Osteocyte (in vitro differentiated cells): Measurements from ENCODE around the gene TRIM8. TPM values are rescaled to one million over a fixed set of nuclear protein-coding genes. Genes with fewer than 3 reads are reported as not detected.

Experiments used
- DNase-seq: peaks from one replicate; pipeline ENCODE4 v3.0.0; 2021; ENCODE audit warnings: mixed read lengths; ENCODE audit not compliant: unreplicated experiment; ENCODE audit errors: extremely low spot score
- H3K27ac Mint-ChIP-seq: one replicate; pipeline ENCODE4 v1.8.0; 2021; ENCODE audit warnings: mild to moderate bottlenecking, mixed read lengths; ENCODE audit not compliant: unreplicated experiment
- H3K27me3 Mint-ChIP-seq: one replicate; pipeline ENCODE4 v1.8.0; 2021; ENCODE audit warnings: mixed read lengths; ENCODE audit not compliant: unreplicated experiment
- H3K36me3 Mint-ChIP-seq: one replicate; pipeline ENCODE4 v1.8.0; 2021; ENCODE audit warnings: mixed read lengths; ENCODE audit not compliant: unreplicated experiment
- H3K4me1 Mint-ChIP-seq: one replicate; pipeline ENCODE4 v1.8.0; 2021; ENCODE audit warnings: mixed read lengths; ENCODE audit not compliant: unreplicated experiment
- H3K4me3 Mint-ChIP-seq: one replicate; pipeline ENCODE4 v1.8.0; 2021; ENCODE audit warnings: mild to moderate bottlenecking, moderate library complexity, mixed read lengths; ENCODE audit not compliant: unreplicated experiment
- H3K9me3 Mint-ChIP-seq: one replicate; pipeline ENCODE4 v1.8.0; 2021; ENCODE audit warnings: mixed read lengths; ENCODE audit not compliant: unreplicated experiment
- total RNA-seq: library from RNA; stranded (reverse); gene quantifications from 2 replicates; pipeline ENCODE4 v1.2.1, GENCODE V29; 2021
- TF ChIP-seq, protein P1 (sequence below): fragments of 200-600 bp; sonication (generic); IDR thresholded peaks from 2 replicates; pipeline ENCODE4 v1.5.0; 2021; ENCODE audit warnings: antibody characterized with exemption, mild to moderate bottlenecking, moderate library complexity

The TRIM8 gene
- total RNA-seq, 1 donor from 2014 or later: 63.9 TPM

DNA sequence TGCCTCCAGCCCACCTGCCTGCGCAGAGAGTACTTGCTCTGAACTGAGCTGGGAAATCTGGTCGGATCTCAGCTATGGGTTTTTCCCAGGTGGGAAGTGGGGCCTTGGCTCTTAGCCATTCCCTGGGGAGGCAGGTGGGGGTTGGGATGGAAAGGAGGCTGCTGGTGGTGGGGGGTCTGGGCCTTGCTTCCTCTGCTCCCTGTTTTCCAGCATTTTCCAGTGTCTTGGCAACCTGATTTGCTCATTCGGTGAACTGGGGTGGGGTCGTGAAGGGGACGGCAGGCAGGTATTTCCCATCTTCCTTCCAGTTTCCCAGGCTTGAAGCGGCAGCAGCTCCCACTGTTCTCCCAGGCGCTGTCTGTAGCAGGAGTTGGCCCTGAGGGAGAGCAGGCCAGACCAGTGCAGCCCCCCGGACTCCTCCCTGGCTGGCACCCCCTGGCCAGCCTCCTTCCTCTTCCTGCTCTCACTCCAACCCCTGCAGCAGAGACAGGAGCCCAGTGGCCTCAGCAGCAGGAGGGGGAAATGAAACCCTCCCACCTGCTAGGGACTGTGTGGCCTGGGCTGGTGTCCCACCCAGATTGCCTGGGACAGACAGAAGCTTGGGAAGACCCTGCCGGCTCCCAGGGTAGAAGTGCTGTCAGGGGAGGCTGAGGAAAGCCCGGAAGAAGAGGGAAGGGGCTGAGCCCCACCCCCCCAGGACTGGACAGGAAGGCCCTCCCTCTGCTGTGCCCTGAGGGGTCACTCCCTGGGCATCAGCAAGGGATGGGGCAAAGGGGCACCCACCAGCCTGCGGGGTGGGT is 6.6 kb downstream of the TRIM8 start:
- peaks cover 50% of the 10 kb centered on the region for H3K4me1 Mint-ChIP-seq
- no peak for DNase-seq
- H3K27ac Mint-ChIP-seq: peak overlapping the region; percentile 18

DNA sequence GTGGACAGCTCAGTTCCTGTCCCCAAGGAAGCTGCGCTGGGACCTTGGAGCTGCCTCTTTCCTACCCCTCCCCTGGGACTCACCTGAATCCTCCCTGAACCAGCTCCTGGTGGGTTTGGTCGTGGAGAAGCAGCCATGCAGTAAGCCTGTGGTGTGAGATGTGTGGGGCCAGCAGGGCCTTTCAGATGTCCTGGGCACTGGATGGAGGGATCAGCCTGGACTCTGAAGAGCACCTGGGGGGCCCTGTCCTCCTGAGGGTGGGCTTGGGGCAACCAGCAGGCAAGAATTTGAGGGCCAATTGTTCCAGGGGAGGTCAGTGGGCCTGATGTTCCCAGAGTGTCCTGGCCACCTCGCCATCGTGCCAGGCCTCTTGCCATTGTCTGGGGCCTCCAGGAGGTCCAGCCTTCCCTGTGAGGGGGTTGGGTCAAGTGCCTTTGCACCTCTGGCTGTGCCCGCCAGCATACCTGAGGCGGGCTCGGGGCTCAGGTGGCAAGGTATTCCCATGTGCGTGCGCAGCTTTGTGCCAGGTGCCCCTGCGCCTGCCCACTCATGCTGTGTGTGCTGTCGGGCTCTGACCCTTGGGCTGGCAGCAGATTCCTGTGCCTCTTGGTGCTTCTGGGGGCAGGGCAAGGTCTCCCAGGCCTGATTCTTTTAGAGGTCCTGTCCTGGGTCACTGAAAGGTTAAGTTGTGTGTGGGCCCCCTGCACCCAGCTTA is 7.3 kb downstream of the TRIM8 start:
- H3K4me3 Mint-ChIP-seq: no peak overlapping the region
- no peak for DNase-seq
- peaks cover 43% of the 10 kb centered on the region for H3K4me1 Mint-ChIP-seq
- peaks cover 16% of the 10 kb centered on the region for H3K36me3 Mint-ChIP-seq
- no peaks in the 10 kb centered on the region for H3K27me3 Mint-ChIP-seq
- H3K9me3 Mint-ChIP-seq: no peaks in the 10 kb centered on the region
- H3K27ac Mint-ChIP-seq: no peak overlapping the region
- TF ChIP-seq, protein P1, sequence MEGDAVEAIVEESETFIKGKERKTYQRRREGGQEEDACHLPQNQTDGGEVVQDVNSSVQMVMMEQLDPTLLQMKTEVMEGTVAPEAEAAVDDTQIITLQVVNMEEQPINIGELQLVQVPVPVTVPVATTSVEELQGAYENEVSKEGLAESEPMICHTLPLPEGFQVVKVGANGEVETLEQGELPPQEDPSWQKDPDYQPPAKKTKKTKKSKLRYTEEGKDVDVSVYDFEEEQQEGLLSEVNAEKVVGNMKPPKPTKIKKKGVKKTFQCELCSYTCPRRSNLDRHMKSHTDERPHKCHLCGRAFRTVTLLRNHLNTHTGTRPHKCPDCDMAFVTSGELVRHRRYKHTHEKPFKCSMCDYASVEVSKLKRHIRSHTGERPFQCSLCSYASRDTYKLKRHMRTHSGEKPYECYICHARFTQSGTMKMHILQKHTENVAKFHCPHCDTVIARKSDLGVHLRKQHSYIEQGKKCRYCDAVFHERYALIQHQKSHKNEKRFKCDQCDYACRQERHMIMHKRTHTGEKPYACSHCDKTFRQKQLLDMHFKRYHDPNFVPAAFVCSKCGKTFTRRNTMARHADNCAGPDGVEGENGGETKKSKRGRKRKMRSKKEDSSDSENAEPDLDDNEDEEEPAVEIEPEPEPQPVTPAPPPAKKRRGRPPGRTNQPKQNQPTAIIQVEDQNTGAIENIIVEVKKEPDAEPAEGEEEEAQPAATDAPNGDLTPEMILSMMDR: no peak

More for the DNA sequence above, 6.6 kb downstream of the TRIM8 start:
- Mint-ChIP-seq H3K36me3 (peaks cover 16% of the 10 kb centered on the region), H3K27me3 (no peaks in the 10 kb centered on the region), H3K9me3 (no peaks in the 10 kb centered on the region), H3K4me3 (no peak overlapping the region)
- TF ChIP-seq, protein P1: no peak

DNA sequence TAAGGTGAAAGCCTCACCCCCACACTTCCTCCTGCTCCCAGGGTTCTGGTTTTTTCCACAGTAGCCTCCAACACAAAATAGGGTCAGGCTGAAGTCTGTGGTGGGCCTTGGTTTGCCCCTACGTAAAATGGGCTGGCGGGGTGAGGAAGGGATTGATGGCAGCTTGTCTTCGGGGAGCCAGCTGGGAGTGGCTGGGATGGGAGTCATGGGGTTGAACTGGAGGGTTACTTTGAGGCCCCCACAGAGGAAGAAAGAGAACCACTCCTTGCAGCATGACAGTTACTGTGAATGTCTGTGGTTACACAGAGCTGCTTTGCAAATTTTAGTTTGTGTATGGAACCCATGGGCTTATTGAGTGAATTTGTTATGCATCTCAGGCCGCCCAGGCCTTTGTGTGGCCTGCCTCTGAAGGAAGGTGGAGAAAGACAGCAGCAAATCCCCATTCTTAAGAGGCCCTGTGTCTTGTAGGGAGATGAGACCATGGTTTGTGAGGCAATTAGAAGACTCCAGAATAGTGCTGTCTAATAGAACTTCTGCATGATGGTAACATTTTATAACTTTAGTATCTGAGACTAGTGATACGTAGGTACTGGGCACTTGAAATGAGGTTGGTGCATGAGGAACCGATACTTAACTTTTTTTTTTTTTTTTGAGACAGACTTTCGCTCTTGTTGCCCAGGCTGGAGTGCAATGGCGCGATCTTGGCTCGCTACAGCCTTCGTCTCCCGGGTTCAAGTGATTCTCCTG is 8.1 kb downstream of the TRIM8 start:
- no peak for DNase-seq
- no peaks in the 10 kb centered on the region for H3K27me3 Mint-ChIP-seq
- no peak overlapping the region for H3K4me3 Mint-ChIP-seq
- H3K27ac Mint-ChIP-seq: no peak overlapping the region
- peaks cover 17% of the 10 kb centered on the region for H3K36me3 Mint-ChIP-seq
- H3K4me1 Mint-ChIP-seq: peaks cover 36% of the 10 kb centered on the region
- TF ChIP-seq, protein P1: no peak
- no peaks in the 10 kb centered on the region for H3K9me3 Mint-ChIP-seq

DNA sequence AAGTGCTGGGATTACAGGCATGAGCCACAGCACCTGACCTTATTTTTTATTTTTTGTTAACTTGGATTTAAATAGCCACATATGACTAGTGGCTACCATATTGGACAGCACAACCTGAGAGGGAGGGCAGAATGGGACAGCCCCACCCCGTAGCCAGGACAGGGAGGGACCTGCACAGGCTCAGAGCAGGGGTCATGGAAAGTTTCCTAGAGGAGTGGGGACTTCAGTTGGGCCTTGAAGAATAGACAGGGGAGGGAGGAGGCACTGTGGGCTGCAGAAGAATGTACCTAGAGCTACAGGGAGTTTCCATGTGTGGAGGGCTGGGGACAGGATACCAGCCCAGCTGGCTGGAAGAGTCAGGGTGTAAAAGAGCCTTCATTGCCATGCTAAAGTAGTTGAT is 8.8 kb downstream of the TRIM8 start:
- H3K36me3 Mint-ChIP-seq: peaks cover 22% of the 10 kb centered on the region
- no peak for DNase-seq
- H3K27me3 Mint-ChIP-seq: no peaks in the 10 kb centered on the region
- no peak overlapping the region for H3K27ac Mint-ChIP-seq
- H3K9me3 Mint-ChIP-seq: no peaks in the 10 kb centered on the region
- H3K4me3 Mint-ChIP-seq: no peak overlapping the region
- TF ChIP-seq, protein P1: no peak
- peaks cover 29% of the 10 kb centered on the region for H3K4me1 Mint-ChIP-seq
